Fibroblast of the aortic adventitia (primary cell): ENCODE measurements around the gene ZNF467. TPM values are rescaled to one million over a fixed set of nuclear protein-coding genes. Genes with fewer than 3 reads are reported as not detected.
A peak's percentile ranks its signal among the peaks of the same experiment; 100 is the strongest.

Experiments
- DNase-seq: peaks from one replicate; pipeline ENCODE4 v3.0.0-alpha.2; 2010; ENCODE audit warnings: low read depth
- H3K4me3 ChIP-seq: 2 replicates; pipeline ENCODE4 v1.5.1; 2011; ENCODE audit warnings: low read depth, mild to moderate bottlenecking, control low read depth, low read length, moderate library complexity
- CTCF ChIP-seq: IDR thresholded peaks from 2 replicates; pipeline ENCODE4 v1.5.1; 2011; ENCODE audit warnings: mild to moderate bottlenecking, low read length, control low read depth, inconsistent platforms; ENCODE audit not compliant: insufficient read depth
- total RNA-seq: library from RNA; depleted of rRNA; stranded (reverse); fragments of >200 nt; gene quantifications from 2 replicates; pipeline ENCODE4 v1.2.3, GENCODE V29; 2012; ENCODE audit warnings: low replicate concordance

The ZNF467 gene
- total RNA-seq, 1 donor, result 0.27 TPM

- DNase-seq, result peak; percentile 12
- no peak for TF ChIP-seq CTCF
- H3K4me3 ChIP-seq, result peak overlapping the region; percentile 77
Observed at GRCh38 chr7:149714910-149715471, 58.4 kb downstream of the ZNF467 start.

Other genes with a start within 250 kb of the ZNF467 start
- 8.8 and 9.2 TPM in 2 replicates for gene ZNF862, start 64.8 kb upstream of the ZNF467 start, total RNA-seq
- gene ATP6V0E2, start 100.4 kb upstream of the ZNF467 start, total RNA-seq, result 7.5 and 22.5 TPM in 2 replicates